PC-3 (cell line): ENCODE results near the gene ZFHX2.

ENCODE experiments used
- CTCF ChIP-seq: fragments of 300-600 bp; sonication (generic); conservative IDR thresholded peaks from 2 replicates; pipeline ENCODE4 v1.5.1; 2017; ENCODE audit warnings: antibody characterized with exemption, low read depth, mild to moderate bottlenecking, low read length
- EZH2 ChIP-seq: fragments of 300-600 bp; sonication (generic); IDR thresholded peaks from one replicate; pipeline ENCODE4 v1.6.1; 2017; ENCODE audit warnings: antibody characterized with exemption, mild to moderate bottlenecking, low read length; ENCODE audit not compliant: unreplicated experiment
- EZH2phosphoT487 ChIP-seq: fragments of 300-600 bp; sonication (generic); IDR thresholded peaks from 2 replicates; pipeline ENCODE4 v1.6.1; 2018; ENCODE audit warnings: mild to moderate bottlenecking, antibody characterized with exemption, low read length, borderline replicate concordance

- TF ChIP-seq CTCF = no peak
- no peak for TF ChIP-seq EZH2
- no peak for TF ChIP-seq EZH2phosphoT487
These were observed 3.9 kb upstream of the ZFHX2 start for GRCh38 chr14:23555533-23555881.
